GM21717 (cell line): ENCODE measurements around the gene NCSTN.
"Not testable (repeated sequence)": the region's sequence is repeated elsewhere in the genome, so short reads cannot be mapped to it uniquely, and the experiment has no call there.

Experiments used
- ATAC-seq: cut with Tn5 transposase; IDR thresholded peaks from one replicate; pipeline ENCODE4 v1.9.1; 2021; ENCODE audit warnings: mild to moderate bottlenecking, moderate library complexity; ENCODE audit not compliant: unreplicated experiment

NCSTN gene

GRCh38 chr1:160369087-160369486 is 25.9 kb downstream of the NCSTN start:
- no peak for ATAC-seq

DNA sequence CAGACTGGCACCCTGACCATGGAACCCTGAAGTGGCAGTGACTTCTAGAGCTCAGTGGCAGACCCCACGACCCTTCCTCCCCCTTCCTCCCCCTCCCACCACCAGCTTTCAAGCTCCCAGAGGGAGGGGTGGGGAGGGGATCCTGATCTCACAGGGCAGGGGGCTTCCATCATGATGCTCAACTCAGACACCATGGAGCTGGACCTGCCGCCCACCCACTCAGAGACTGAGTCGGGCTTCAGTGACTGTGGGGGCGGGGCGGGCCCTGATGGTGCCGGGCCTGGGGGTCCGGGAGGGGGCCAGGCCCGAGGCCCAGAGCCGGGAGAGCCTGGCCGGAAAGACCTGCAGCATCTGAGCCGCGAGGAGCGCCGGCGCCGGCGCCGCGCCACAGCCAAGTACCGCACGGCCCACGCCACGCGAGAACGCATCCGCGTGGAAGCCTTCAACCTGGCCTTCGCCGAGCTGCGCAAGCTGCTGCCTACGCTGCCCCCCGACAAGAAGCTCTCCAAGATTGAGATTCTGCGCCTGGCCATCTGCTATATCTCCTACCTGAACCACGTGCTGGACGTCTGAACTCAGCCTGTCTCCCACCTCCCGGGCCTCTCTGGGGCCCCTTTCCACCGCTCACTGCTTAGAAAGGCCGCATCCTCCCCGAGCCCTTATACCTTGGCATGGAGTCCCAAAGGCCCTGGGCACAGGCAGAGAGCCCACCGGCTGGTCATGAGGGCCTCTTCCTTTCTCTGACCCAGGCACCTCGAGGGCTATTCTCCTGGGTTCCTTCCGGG is 27.6 kb downstream of the NCSTN start:
- ATAC-seq = no peak

GRCh38 chr1:160371346-160371631 is 28.1 kb downstream of the NCSTN start:
- no peak for ATAC-seq

GRCh38 chr1:160371756-160372155 is 28.6 kb downstream of the NCSTN start:
- ATAC-seq = no peak

DNA sequence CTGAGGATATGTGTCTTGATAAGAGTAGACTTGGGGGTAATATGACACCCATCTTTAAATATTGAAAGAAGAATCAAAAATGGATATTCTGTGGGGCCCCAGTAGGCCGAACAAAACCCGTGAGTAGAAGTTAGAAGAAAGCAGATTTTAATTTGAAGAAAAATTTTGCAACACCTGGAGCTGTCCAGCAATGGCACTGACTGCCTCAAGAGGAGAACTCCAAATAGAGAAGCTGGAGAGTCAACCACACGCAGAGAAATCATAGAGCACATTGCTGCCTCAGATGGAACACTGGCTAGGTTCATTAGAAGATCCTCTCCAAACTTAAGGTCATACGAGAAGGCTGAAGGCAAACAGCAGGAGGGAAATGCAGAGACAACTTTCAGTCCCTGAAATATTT is 30.5 kb downstream of the NCSTN start:
- ATAC-seq = no peak

DNA sequence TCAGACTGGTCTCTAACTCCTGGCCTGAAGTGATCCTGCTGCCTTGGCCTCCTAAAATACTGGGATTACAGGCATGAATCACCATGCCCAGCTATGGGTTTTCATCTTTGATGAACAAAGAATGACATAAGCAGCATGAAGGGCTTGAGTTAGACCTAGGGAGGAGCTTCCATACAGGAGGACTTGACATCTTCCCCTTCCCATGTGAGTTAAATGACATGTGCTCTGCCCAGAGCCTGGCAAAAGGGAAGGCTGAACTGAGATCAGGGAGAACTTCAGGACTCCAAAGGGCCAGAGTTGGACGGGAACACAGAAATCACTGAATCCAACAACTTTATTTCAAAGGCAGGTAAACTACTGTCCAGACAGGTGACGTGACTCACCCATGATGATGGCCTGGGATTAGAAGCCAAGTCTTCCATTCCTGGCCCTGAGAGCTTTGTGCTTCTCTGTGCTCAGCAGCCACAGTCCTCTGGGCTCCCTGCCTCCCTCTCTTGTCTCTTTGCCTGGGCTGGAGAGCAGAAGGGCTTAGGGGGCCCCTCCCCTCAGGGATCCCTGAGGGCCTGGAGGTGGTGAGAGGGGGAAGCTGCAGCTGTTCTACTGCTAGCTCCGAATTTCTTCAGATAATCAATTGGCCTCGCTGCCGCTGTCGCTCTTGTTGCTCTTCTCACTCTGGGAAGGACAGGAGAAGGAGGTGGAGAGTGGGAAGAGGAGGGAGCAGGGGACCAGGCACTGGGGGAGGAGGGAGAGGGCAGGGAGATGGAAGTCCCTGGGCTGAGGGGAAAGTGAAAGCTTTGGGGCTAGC is 31.3 kb downstream of the NCSTN start:
- ATAC-seq = no peak

- no peak for ATAC-seq
These were observed 32.8 kb downstream of the NCSTN start for GRCh38 chr1:160375788-160376524.

DNA sequence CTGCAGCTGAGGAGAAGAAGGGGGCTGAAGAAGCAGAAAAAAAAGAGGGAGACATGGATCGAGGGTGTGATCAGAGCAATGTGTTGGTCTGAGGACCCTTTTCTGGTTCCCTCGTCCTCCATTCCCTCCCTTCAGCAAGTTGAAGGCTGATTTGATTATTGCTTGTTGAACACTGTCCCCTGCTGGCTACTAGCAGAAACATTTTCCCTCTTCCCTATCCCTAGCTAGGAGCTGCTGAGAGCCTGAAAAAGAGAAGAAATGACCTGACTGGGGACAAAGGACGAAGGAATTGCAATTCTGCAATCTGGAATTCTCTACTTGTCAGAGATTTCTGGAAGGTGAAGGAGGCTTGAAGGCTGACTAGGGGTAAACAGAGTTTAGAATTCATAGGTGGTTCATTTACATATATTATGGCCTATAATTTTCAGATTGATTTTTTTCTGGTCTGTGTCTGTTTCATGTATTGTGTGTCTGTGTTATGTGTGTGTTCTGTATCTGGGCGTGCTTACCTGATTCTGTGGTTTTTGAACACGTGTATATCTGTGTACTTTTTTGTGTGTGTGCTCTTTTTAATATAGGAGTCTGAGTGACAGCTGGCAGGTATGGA is 33.4 kb downstream of the NCSTN start:
- ATAC-seq = no peak

- no peak for ATAC-seq
These were observed 34.5 kb downstream of the NCSTN start for GRCh38 chr1:160377585-160378206.

GRCh38 chr1:160384812-160385211 is 41.6 kb downstream of the NCSTN start:
- ATAC-seq = not testable (repeated sequence)

GRCh38 chr1:160388406-160388805 is 45.2 kb downstream of the NCSTN start:
- ATAC-seq = not testable (repeated sequence)

DNA sequence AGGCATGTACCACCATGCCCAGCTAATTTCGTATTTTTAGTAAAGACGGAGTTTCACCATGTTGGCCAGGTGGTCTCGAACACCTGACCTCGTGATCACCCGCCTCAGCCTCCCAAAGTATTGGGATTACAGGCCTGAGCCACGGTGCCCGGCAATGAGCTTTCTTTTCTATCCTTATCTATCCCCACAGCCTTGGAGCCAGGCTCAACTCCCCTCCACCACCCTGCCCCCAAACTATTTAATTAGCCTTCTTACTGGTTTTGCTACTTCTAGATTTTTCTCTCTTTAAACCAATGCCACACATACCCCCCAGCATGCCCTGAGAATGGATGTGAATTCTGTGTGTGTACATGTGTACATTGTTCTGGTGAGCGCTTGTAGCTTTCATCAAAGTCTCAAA is 51.5 kb downstream of the NCSTN start:
- ATAC-seq = no peak

DNA sequence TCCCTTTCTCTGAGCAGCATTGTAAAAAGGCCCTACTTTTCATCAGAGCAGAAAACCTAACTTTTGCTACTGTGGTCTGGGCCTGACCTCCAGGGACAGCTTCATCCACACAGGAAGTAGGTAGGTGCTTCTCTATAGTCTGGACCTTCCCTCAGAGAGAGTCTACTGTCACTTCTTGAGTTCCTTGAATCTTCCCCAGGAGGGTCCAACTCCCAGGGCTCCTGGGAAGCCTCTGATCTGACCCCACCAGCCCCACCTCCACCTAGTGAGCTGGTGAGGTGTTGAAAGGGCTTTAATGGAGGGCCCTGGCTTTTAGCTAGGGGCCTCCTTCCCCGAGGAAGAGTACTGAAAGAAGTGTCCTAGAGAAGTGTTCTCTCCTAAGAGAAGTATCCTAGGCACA is 54.5 kb downstream of the NCSTN start:
- ATAC-seq = no peak

- ATAC-seq = no peak
These were observed 55.6 kb downstream of the NCSTN start for GRCh38 chr1:160398823-160399222.

- ATAC-seq = no peak
These were observed 56.5 kb downstream of the NCSTN start for GRCh38 chr1:160399544-160400222.

DNA sequence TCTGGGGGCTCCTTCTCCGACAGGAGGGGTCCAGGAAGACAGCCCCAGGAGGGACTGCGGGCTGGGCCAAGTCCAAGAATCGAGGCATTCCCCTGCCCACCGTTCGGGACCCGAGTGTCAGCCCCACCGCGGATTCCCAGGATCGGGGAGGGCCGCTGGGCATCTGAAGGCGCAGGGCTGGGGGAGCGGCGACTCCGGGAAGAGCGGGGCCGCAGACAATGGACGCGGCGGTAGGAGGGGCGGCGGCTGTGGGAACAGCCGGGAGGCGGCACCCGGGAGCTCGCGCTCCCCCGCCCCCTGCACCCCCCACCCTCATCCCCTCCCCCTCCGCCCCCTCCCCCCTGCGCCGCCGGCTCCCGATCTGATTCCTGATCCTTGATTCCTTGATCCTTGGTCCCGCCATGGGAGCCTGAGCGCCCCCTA is 57.1 kb downstream of the NCSTN start, which contains the start of gene VANGL2:
VANGL2 (plus strand) TSS at position 342 of the 423 bp plus-strand sequence. CDS start 15,274 bp downstream, outside the sequence.
- no peak for ATAC-seq

DNA sequence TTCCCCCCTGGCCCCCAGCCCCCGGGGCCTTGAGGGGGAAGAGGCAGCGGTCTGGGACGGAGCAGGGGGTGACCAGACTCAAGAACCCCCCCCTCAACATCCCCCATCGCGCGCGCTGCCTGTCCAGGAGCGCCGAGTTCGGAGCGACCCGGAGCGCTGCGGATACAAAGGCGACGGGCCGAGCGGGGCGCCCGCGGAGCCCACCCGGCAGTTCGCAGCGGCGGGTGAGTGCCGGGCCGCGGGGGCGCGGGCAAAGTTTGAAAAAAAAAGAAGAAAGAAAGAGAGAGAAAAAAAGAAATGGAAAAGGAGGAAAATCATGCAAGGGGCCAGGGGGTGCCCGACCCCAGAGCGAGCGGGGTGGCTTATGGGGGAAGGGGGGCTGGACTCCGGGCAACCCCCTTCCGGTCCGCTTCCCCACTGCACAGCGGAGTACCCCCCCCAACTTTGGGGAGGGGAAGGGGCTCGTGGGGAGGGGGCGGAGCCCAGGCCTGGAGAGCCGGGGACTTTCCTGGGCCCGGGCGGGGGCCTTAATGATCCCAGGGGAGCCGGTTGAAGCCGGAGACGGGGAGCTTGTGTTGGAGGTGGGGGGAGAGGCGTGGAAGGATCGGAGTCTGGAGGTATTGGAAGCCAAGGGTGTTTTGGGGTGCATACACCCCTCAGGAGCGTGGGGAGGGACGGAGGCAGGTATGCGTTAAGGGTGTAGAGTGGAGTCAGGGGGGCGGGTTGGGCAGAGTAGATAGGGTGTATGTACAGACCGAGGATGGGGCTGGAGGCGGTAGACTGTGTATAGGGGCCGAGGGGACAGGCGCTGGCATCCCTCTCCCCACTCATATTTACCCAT is 57.7 kb downstream of the NCSTN start:
- ATAC-seq = no peak

- no peak for ATAC-seq
These were observed 58.3 kb downstream of the NCSTN start for GRCh38 chr1:160401487-160401805.

- no peak for ATAC-seq
These were observed 59.0 kb downstream of the NCSTN start for GRCh38 chr1:160402001-160402795.
